H9 (cell line): Measurements from ENCODE around the gene WDR54. TPM values are rescaled to one million over a fixed set of nuclear protein-coding genes. Genes with fewer than 3 reads are reported as not detected.
A peak's percentile ranks its signal among the peaks of the same experiment; 100 is the strongest.
"Not testable (repeated sequence)": the region's sequence is repeated elsewhere in the genome, so short reads cannot be mapped to it uniquely, and the experiment has no call there.

ENCODE experiments used
- DNase-seq: peaks from one replicate; pipeline ENCODE4 v3.0.0-alpha.2; 2017
- H2AFZ ChIP-seq: one replicate; pipeline ENCODE4 v1.6.1; 2013; ENCODE audit warnings: mild to moderate bottlenecking, low read length, control low read depth, moderate library complexity
- H2AK5ac ChIP-seq: 2 replicates; pipeline ENCODE4 v1.6.1; 2013; ENCODE audit warnings: low read length, control low read depth, mixed read lengths; ENCODE audit not compliant: insufficient read length
- H2BK120ac ChIP-seq: one replicate; pipeline ENCODE4 v1.6.1; 2013; ENCODE audit warnings: low read depth, mild to moderate bottlenecking, low read length, control low read depth, inconsistent platforms; ENCODE audit not compliant: poor library complexity, severe bottlenecking
- H2BK12ac ChIP-seq: 2 replicates; pipeline ENCODE4 v1.6.1; 2013; ENCODE audit warnings: low read length, control low read depth, mixed read lengths, low read depth; ENCODE audit not compliant: insufficient read length
- H2BK15ac ChIP-seq: 2 replicates; pipeline ENCODE4 v1.6.1; 2013; ENCODE audit warnings: low read depth, low read length, control low read depth
- H2BK20ac ChIP-seq: one replicate; pipeline ENCODE4 v1.6.1; 2013; ENCODE audit warnings: low read depth, mild to moderate bottlenecking, low read length, control low read depth, inconsistent platforms; ENCODE audit not compliant: poor library complexity, severe bottlenecking
- H2BK5ac ChIP-seq: 2 replicates; pipeline ENCODE4 v1.6.1; 2013; ENCODE audit warnings: low read length, control low read depth, mixed read lengths; ENCODE audit not compliant: insufficient read length
- H3K14ac ChIP-seq: 2 replicates; pipeline ENCODE4 v1.6.1; 2013; ENCODE audit warnings: low read length, control low read depth; ENCODE audit not compliant: insufficient read depth
- H3K18ac ChIP-seq: 2 replicates; pipeline ENCODE4 v1.6.1; 2013; ENCODE audit warnings: low read depth, mild to moderate bottlenecking, mixed read lengths, low read length, control low read depth; ENCODE audit not compliant: insufficient read length
- H3K23ac ChIP-seq: 2 replicates; pipeline ENCODE4 v1.6.1; 2013; ENCODE audit warnings: low read length, control low read depth, mixed read lengths, low read depth; ENCODE audit not compliant: insufficient read length
- H3K23me2 ChIP-seq: 2 replicates; pipeline ENCODE4 v1.6.1; 2013; ENCODE audit warnings: low read depth, mild to moderate bottlenecking, mixed read lengths, low read length, control low read depth; ENCODE audit not compliant: insufficient read length, poor library complexity, severe bottlenecking
- H3K27ac ChIP-seq: 2 replicates; pipeline ENCODE4 v1.5.1; 2013; ENCODE audit warnings: low read length, control low read depth, mixed read lengths, low read depth; ENCODE audit not compliant: insufficient read length
- H3K27me3 ChIP-seq: 2 replicates; pipeline ENCODE4 v1.6.1; 2013; ENCODE audit warnings: low read length, control low read depth, inconsistent platforms; ENCODE audit not compliant: insufficient read depth
- H3K4ac ChIP-seq: 2 replicates; pipeline ENCODE4 v1.6.1; 2013; ENCODE audit warnings: low read depth, mild to moderate bottlenecking, control low read depth, inconsistent platforms, low read length, moderate library complexity
- H3K4me1 ChIP-seq: 2 replicates; pipeline ENCODE4 v1.6.1; 2013; ENCODE audit warnings: low read length, control low read depth, inconsistent platforms; ENCODE audit not compliant: insufficient read depth
- H3K4me2 ChIP-seq: 2 replicates; pipeline ENCODE4 v1.6.1; 2013; ENCODE audit warnings: low read length, control low read depth, mixed read lengths; ENCODE audit not compliant: insufficient read length, insufficient read depth
- H3K56ac ChIP-seq: 2 replicates; pipeline ENCODE4 v1.6.1; 2013; ENCODE audit warnings: low read depth, mild to moderate bottlenecking, mixed read lengths, low read length, control low read depth; ENCODE audit not compliant: insufficient read length
- H3K79me1 ChIP-seq: 2 replicates; pipeline ENCODE4 v1.6.1; 2013; ENCODE audit warnings: low read depth, mild to moderate bottlenecking, moderate library complexity, low read length, control low read depth, inconsistent platforms; ENCODE audit not compliant: insufficient read depth, poor library complexity, severe bottlenecking
- H3K79me2 ChIP-seq: 2 replicates; pipeline ENCODE4 v1.6.1; 2013; ENCODE audit warnings: low read length, control low read depth, inconsistent platforms; ENCODE audit not compliant: insufficient read depth
- H3K9ac ChIP-seq: 2 replicates; pipeline ENCODE4 v1.6.1; 2013; ENCODE audit warnings: low read length, control low read depth, mixed read lengths; ENCODE audit not compliant: insufficient read length; ENCODE audit errors: extremely low read depth
- H3K9me3 ChIP-seq: one replicate; pipeline ENCODE4 v1.6.1; 2013; ENCODE audit warnings: low read depth, low read length, inconsistent platforms; ENCODE audit not compliant: control insufficient read depth
- H3T11ph ChIP-seq: one replicate; pipeline ENCODE4 v1.6.1; 2013; ENCODE audit warnings: mild to moderate bottlenecking, low read length, control low read depth, inconsistent platforms
- H4K20me1 ChIP-seq: one replicate; pipeline ENCODE4 v1.6.1; 2013; ENCODE audit not compliant: control insufficient read depth, insufficient read length, insufficient read depth
- H4K5ac ChIP-seq: 2 replicates; pipeline ENCODE4 v1.6.1; 2013; ENCODE audit warnings: low read depth, mild to moderate bottlenecking, mixed read lengths, low read length, control low read depth; ENCODE audit not compliant: insufficient read length
- H4K8ac ChIP-seq: replicated peaks from 2 replicates; pipeline ENCODE4 v1.6.1; 2013; ENCODE audit warnings: low read length, control low read depth, mixed read lengths, low read depth; ENCODE audit not compliant: insufficient read length
- H4K91ac ChIP-seq: 2 replicates; pipeline ENCODE4 v1.6.1; 2013; ENCODE audit warnings: low read depth, mild to moderate bottlenecking, moderate library complexity, mixed read lengths, low read length, control low read depth; ENCODE audit not compliant: insufficient read length
- H3K27ac Mint-ChIP-seq, 3 experiments: 2 replicates in 2 of 3; 3 replicates in 1 of 3; pipeline ENCODE4 v1.8.0; 2020 to 2021; ENCODE audit warnings: mixed read lengths in 3 of 3, mild to moderate bottlenecking in 1 of 3, moderate library complexity in 1 of 3
- H3K27me3 Mint-ChIP-seq: 2 replicates; pipeline ENCODE4 v1.8.0; 2021; ENCODE audit warnings: low read depth, mild to moderate bottlenecking, moderate library complexity, mixed read lengths
- H3K36me3 Mint-ChIP-seq, 3 experiments: 2 replicates in 2 of 3; 3 replicates in 1 of 3; pipeline ENCODE4 v1.8.0; 2020 to 2021; ENCODE audit warnings: low read depth in 3 of 3, mixed read lengths in 3 of 3; ENCODE audit not compliant: insufficient read depth in 1 of 3
- H3K4me1 Mint-ChIP-seq, 2 experiments: 2 replicates each; pipeline ENCODE4 v1.8.0; 2020; ENCODE audit warnings: mixed read lengths in 2 of 2
- H3K4me3 Mint-ChIP-seq, 2 experiments: 2 replicates in 1 of 2; 3 replicates in 1 of 2; pipeline ENCODE4 v1.8.0; 2020 to 2021; ENCODE audit warnings: mild to moderate bottlenecking in 2 of 2, mixed read lengths in 2 of 2, moderate library complexity in 1 of 2
- H3K9me3 Mint-ChIP-seq, 2 experiments: 2 replicates in 1 of 2; 3 replicates in 1 of 2; pipeline ENCODE4 v1.8.0; 2020; ENCODE audit warnings: mild to moderate bottlenecking in 2 of 2, mixed read lengths in 2 of 2, moderate library complexity in 1 of 2
- CTCF ChIP-seq: fragments of 200-600 bp; sonication (generic); conservative IDR thresholded peaks from 3 replicates; pipeline ENCODE4 v1.8.0; 2021; ENCODE audit warnings: antibody characterized with exemption, mild to moderate bottlenecking
- WGBS: extraction: QIAGEN DNeasy Blood & Tissue Kit; methylation state at CpG from one replicate; pipeline ENCODE4 v1.1.7; 2013; ENCODE audit warnings: missing lambda C conversion rate, low lambda C conversion rate, mixed read lengths; ENCODE audit not compliant: insufficient read length; ENCODE audit errors: extremely low coverage; 5-methylcytosine and 5-hydroxymethylcytosine counted together
- total RNA-seq: library from RNA; stranded (reverse); gene quantifications from 2 replicates; pipeline ENCODE4 v1.2.1, GENCODE V29; 2021

Gene WDR54
- total RNA-seq, 1 experiment from 2014 or later: 66.4 TPM

GRCh38 chr2:74458938-74459363, 37.4 kb downstream of the WDR54 start:
- Histone ChIP-seq H3K4me2 (peak overlapping the region; percentile 97), H2BK120ac (no peak overlapping the region), H2BK20ac (no peak overlapping the region), H3K14ac (0 out of 2 replicates have a peak overlapping the region, but pooled peaks have one; percentile 82), H3K4me1 (peaks cover 2% of the 10 kb centered on the region; the same call in 1 of the 2 replicates), H3K9ac (peak overlapping the region; percentile 92), H2BK12ac (no peak overlapping the region), H3K23me2 (peaks cover 18% of the 10 kb centered on the region), H3K18ac (no peak overlapping the region), H2AFZ (no peak overlapping the region), H3K79me1 (no peaks in the 10 kb centered on the region), H3K27ac (no peak overlapping the region), H4K8ac (no peak overlapping the region), H3K4ac (no peak overlapping the region; the same call in 1 of the 2 replicates), H2AK5ac (no peak overlapping the region), H4K5ac (no peak overlapping the region), H3T11ph (no peak overlapping the region), H4K91ac (no peak overlapping the region), H3K79me2 (no peaks in the 10 kb centered on the region), H4K20me1 (peaks cover 2% of the 10 kb centered on the region), H3K56ac (no peak overlapping the region), H3K27me3 (no peaks in the 10 kb centered on the region), H2BK15ac (no peak overlapping the region), H2BK5ac (no peak overlapping the region), H3K23ac (no peak overlapping the region), H3K9me3 (no peaks in the 10 kb centered on the region)
- peaks cover 10 to 29% (median 28%) of the 10 kb centered on the region in 3 experiments; a peak in 6 of 7 replicates for H3K36me3 Mint-ChIP-seq
- peak overlapping the region; percentile 96 to 97 for H3K4me3 Mint-ChIP-seq
- WGBS: no CpG with 5 or more reads among the region's 10 CpGs
- H3K27ac Mint-ChIP-seq: peak overlapping the region; percentile 67 to 98 (median 98); a peak in 5 of 7 replicates
- no peak for DNase-seq
- TF ChIP-seq CTCF: no peak
- H3K4me1 Mint-ChIP-seq: peaks cover 28 to 37% of the 10 kb centered on the region in 2 experiments
- H3K27me3 Mint-ChIP-seq: no peaks in the 10 kb centered on the region
- no peaks in the 10 kb centered on the region for H3K9me3 Mint-ChIP-seq

- Mint-ChIP-seq H3K4me1 (peaks cover 30 to 35% of the 10 kb centered on the region in 2 experiments), H3K4me3 (peak overlapping the region; percentile 96 to 97), H3K36me3 (peaks cover 10 to 29% (median 28%) of the 10 kb centered on the region in 3 experiments; a peak in 6 of 7 replicates)
- H4K8ac ChIP-seq, H2BK120ac ChIP-seq, H2BK15ac ChIP-seq, H3K79me1 ChIP-seq, H3K9ac ChIP-seq, H3K18ac ChIP-seq, H3T11ph ChIP-seq, DNase-seq, H4K20me1 ChIP-seq, H3K56ac ChIP-seq, H2BK5ac ChIP-seq, H3K27ac ChIP-seq, H2BK20ac ChIP-seq, H3K23ac ChIP-seq, H3K4me1 ChIP-seq, H3K9me3 ChIP-seq, H3K27me3 ChIP-seq, H3K27me3 Mint-ChIP-seq, H4K5ac ChIP-seq, H3K27ac Mint-ChIP-seq, H4K91ac ChIP-seq, H3K79me2 ChIP-seq, H3K14ac ChIP-seq, H2AFZ ChIP-seq, H2BK12ac ChIP-seq, H3K4ac ChIP-seq, H3K9me3 Mint-ChIP-seq, H2AK5ac ChIP-seq: not testable (repeated sequence)
- H3K4me2 ChIP-seq: peak overlapping the region; percentile 97
- WGBS: no CpG with 5 or more reads among the region's 13 CpGs
- H3K23me2 ChIP-seq: peaks cover 18% of the 10 kb centered on the region
These were observed 38.1 kb downstream of the WDR54 start for GRCh38 chr2:74459503-74460118.
